ENCODE results near the gene MARCHF3. TPM values are rescaled to one million over a fixed set of nuclear protein-coding genes. Genes with fewer than 3 reads are reported as not detected.

MARCHF3 gene
- total RNA-seq, 1 experiment from 2014 or later = 16.1 TPM

- peak overlapping the region; percentile 43 for H3K27ac Mint-ChIP-seq
- ChIA-PET POLR2A (no interaction called here), CTCF (no interaction called here)
- ATAC-seq (peak; percentile 36; the same call in 1 of the 2 replicates), DNase-seq (ENCODE audit: low spot score) (no peak)
- TF ChIP-seq, protein P1, sequence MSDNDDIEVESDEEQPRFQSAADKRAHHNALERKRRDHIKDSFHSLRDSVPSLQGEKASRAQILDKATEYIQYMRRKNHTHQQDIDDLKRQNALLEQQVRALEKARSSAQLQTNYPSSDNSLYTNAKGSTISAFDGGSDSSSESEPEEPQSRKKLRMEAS (CRISPR knock-in tag; IDR thresholded peaks at IDR 0.05) = no peak
- TF ChIP-seq ZBTB21 (CRISPR knock-in tag; IDR thresholded peaks at IDR 0.05; ENCODE audit: borderline replicate concordance) (no peak), JAZF1 (CRISPR knock-in tag; IDR thresholded peaks at IDR 0.05) (no peak), ERG (CRISPR knock-in tag; IDR thresholded peaks at IDR 0.05) (no peak), AFF4 (CRISPR knock-in tag; IDR thresholded peaks at IDR 0.05; ENCODE audit: borderline replicate concordance) (no peak), NR1H2 (CRISPR knock-in tag; IDR thresholded peaks at IDR 0.05) (no peak)
- TF ChIP-seq, protein P2, sequence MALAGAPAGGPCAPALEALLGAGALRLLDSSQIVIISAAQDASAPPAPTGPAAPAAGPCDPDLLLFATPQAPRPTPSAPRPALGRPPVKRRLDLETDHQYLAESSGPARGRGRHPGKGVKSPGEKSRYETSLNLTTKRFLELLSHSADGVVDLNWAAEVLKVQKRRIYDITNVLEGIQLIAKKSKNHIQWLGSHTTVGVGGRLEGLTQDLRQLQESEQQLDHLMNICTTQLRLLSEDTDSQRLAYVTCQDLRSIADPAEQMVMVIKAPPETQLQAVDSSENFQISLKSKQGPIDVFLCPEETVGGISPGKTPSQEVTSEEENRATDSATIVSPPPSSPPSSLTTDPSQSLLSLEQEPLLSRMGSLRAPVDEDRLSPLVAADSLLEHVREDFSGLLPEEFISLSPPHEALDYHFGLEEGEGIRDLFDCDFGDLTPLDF (CRISPR knock-in tag; IDR thresholded peaks at IDR 0.05) = no peak
- H3K4me3 Mint-ChIP-seq = no peak overlapping the region
- H3K27me3 Mint-ChIP-seq (ENCODE audit: low read depth) = no peaks in the 10 kb centered on the region
- peaks cover 2% of the 10 kb centered on the region; the same call in 1 of the 2 replicates for H3K36me3 Mint-ChIP-seq
- H3K4me1 Mint-ChIP-seq = peaks cover 22% of the 10 kb centered on the region
- no peaks in the 10 kb centered on the region for H3K9me3 Mint-ChIP-seq
These were observed 98.2 kb downstream of the MARCHF3 start for GRCh38 chr5:126931963-126932660.

- CTCF ChIA-PET = no interaction called here
- TF ChIP-seq ZNF396 (CRISPR knock-in tag; IDR thresholded peaks at IDR 0.05; ENCODE audit: borderline replicate concordance) (no peak), MLX (CRISPR knock-in tag; IDR thresholded peaks at IDR 0.05) (no peak), OVOL2 (CRISPR knock-in tag; IDR thresholded peaks at IDR 0.05; ENCODE audit: borderline replicate concordance) (no peak), ARID4B (CRISPR knock-in tag; IDR thresholded peaks at IDR 0.05; ENCODE audit: borderline replicate concordance) (no peak), NFATC4 (CRISPR knock-in tag; IDR thresholded peaks at IDR 0.05) (no peak), CREB1 (CRISPR knock-in tag; IDR thresholded peaks at IDR 0.05) (no peak), NR2C2 (CRISPR knock-in tag; IDR thresholded peaks at IDR 0.05) (no peak), MXD4 (CRISPR knock-in tag; IDR thresholded peaks at IDR 0.05; ENCODE audit: borderline replicate concordance) (no peak), RORB (CRISPR knock-in tag; IDR thresholded peaks at IDR 0.05) (no peak), FOXK1 (CRISPR knock-in tag; IDR thresholded peaks at IDR 0.05) (no peak), TEAD1 (CRISPR knock-in tag; IDR thresholded peaks at IDR 0.05) (no peak), NR1H2 (CRISPR knock-in tag; IDR thresholded peaks at IDR 0.05) (no peak)
- TF ChIP-seq, protein P3, sequence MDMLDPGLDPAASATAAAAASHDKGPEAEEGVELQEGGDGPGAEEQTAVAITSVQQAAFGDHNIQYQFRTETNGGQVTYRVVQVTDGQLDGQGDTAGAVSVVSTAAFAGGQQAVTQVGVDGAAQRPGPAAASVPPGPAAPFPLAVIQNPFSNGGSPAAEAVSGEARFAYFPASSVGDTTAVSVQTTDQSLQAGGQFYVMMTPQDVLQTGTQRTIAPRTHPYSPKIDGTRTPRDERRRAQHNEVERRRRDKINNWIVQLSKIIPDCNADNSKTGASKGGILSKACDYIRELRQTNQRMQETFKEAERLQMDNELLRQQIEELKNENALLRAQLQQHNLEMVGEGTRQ (CRISPR knock-in tag; IDR thresholded peaks at IDR 0.05) = no peak
- H3K9me3 Mint-ChIP-seq = no peaks in the 10 kb centered on the region
- H3K27me3 Mint-ChIP-seq (ENCODE audit: low read depth) = no peaks in the 10 kb centered on the region
- DNase-seq (ENCODE audit: low spot score) (no peak), ATAC-seq (no peak)
- H3K4me3 Mint-ChIP-seq = no peak overlapping the region
- peaks cover 2% of the 10 kb centered on the region; the same call in 1 of the 2 replicates for H3K36me3 Mint-ChIP-seq
- POLR2A ChIA-PET = no interaction called here
- H3K27ac Mint-ChIP-seq = no peak overlapping the region
- H3K4me1 Mint-ChIP-seq = peaks cover 24% of the 10 kb centered on the region
These were observed 102.3 kb downstream of the MARCHF3 start for GRCh38 chr5:126928041-126928440.

Data from WTC11 (cell line).